Esophagus (tissue), 2 donors: ENCODE data around the gene HDDC2. TPM values are rescaled to one million over a fixed set of nuclear protein-coding genes. Genes with fewer than 3 reads are reported as not detected.
"Not testable (repeated sequence)": the region's sequence is repeated elsewhere in the genome, so short reads cannot be mapped to it uniquely, and the experiment has no call there.

Source experiments
- H3K27ac ChIP-seq, 2 donors: one replicate each; pipeline ENCODE4 v1.5.1; 2013; ENCODE audit warnings: low read depth in 2 of 2, mild to moderate bottlenecking in 2 of 2, inconsistent platforms in 1 of 2, low read length in 1 of 2, moderate library complexity in 1 of 2
- H3K27me3 ChIP-seq, 2 donors: one replicate each; pipeline ENCODE4 v1.6.1; 2013; ENCODE audit warnings: low read length in 2 of 2, control low read depth in 1 of 2, mild to moderate bottlenecking in 1 of 2; ENCODE audit not compliant: insufficient read depth in 2 of 2, control insufficient read depth in 1 of 2
- H3K36me3 ChIP-seq, 2 donors: one replicate each; pipeline ENCODE4 v1.6.1; 2013; ENCODE audit warnings: low read length in 1 of 2; ENCODE audit not compliant: control insufficient read depth in 2 of 2, insufficient read depth in 2 of 2
- H3K4me1 ChIP-seq, 2 donors: one replicate each; pipeline ENCODE4 v1.6.1; 2013; ENCODE audit warnings: low read length in 1 of 2; ENCODE audit not compliant: control insufficient read depth in 2 of 2, insufficient read depth in 2 of 2
- H3K4me3 ChIP-seq, 2 donors: one replicate each; pipeline ENCODE4 v1.5.1; 2013; ENCODE audit warnings: low read length in 2 of 2, mild to moderate bottlenecking in 2 of 2, low read depth in 1 of 2, moderate library complexity in 1 of 2
- H3K9me3 ChIP-seq, 2 donors: one replicate each; pipeline ENCODE4 v1.6.1; 2013; ENCODE audit warnings: mild to moderate bottlenecking in 2 of 2, low read depth in 1 of 2, low read length in 1 of 2, moderate library complexity in 1 of 2; ENCODE audit not compliant: control insufficient read depth in 2 of 2, insufficient read depth in 1 of 2
- WGBS, 2 donors: extraction: QIAGEN DNeasy Blood & Tissue Kit; methylation state at CpG; one replicate each; pipeline ENCODE4 v1.1.7; 2013; 5-methylcytosine and 5-hydroxymethylcytosine counted together
- polyA plus RNA-seq, 2 donors: library from polyadenylated mRNA; stranded (reverse); fragments of 200-250 nt; gene quantifications; one replicate each; pipeline ENCODE4 v1.2.3, GENCODE V29; 2013
- donor health status: healthy with polysubstance abuse.
- donor health status: Bipolar disorder and iron deficiency.

HDDC2 gene
- polyA plus RNA-seq, 2 donors, result 63.5 to 68.9 TPM

GRCh38 chr6:125294925-125295324, 6.8 kb downstream of the HDDC2 start:
- Histone ChIP-seq H3K36me3 (peaks cover 9 to 10% of the 10 kb centered on the region in 2 donors), H3K4me3 (no peak overlapping the region), H3K9me3 (no peaks in the 10 kb centered on the region), H3K27ac (no peak overlapping the region), H3K27me3 (no peaks in the 10 kb centered on the region), H3K4me1 (no peaks in the 10 kb centered on the region)
- WGBS, 2 donors, result 52 to 59% methylated on average over 3 of the region's 3 CpGs

GRCh38 chr6:125294036-125294435, 7.7 kb downstream of the HDDC2 start:
- no peaks in the 10 kb centered on the region for H3K4me1 ChIP-seq
- H3K27ac ChIP-seq, result no peak overlapping the region
- H3K36me3 ChIP-seq, result peaks cover 7 to 10% of the 10 kb centered on the region in 2 donors
- H3K4me3 ChIP-seq, result no peak overlapping the region
- no peaks in the 10 kb centered on the region for H3K27me3 ChIP-seq
- WGBS, 2 donors, result 90 to 100% methylated on average over 1 of the region's 1 CpG
- H3K9me3 ChIP-seq, result no peaks in the 10 kb centered on the region

GRCh38 chr6:125293587-125293986, 8.2 kb downstream of the HDDC2 start:
- 95% methylated on average over 3 of the region's 3 CpGs for WGBS, 2 donors
- H3K9me3 ChIP-seq, result no peaks in the 10 kb centered on the region
- no peak overlapping the region for H3K27ac ChIP-seq
- no peaks in the 10 kb centered on the region for H3K27me3 ChIP-seq
- no peak overlapping the region for H3K4me3 ChIP-seq
- peaks cover 7 to 10% of the 10 kb centered on the region in 2 donors for H3K36me3 ChIP-seq
- no peaks in the 10 kb centered on the region for H3K4me1 ChIP-seq

- Histone ChIP-seq H3K4me3 (no peak overlapping the region), H3K27ac (no peak overlapping the region), H3K27me3 (no peaks in the 10 kb centered on the region), H3K36me3 (peaks cover 9 to 16% of the 10 kb centered on the region in 2 donors), H3K9me3 (no peaks in the 10 kb centered on the region), H3K4me1 (no peaks in the 10 kb centered on the region)
- WGBS, 2 donors, result 93% methylated on average over 9 of the region's 9 CpGs
Measured at GRCh38 chr6:125287718-125288117, 14.0 kb downstream of the HDDC2 start.

- Histone ChIP-seq H3K27me3 (no peaks in the 10 kb centered on the region), H3K36me3 (peaks cover 5 to 9% of the 10 kb centered on the region in 2 donors), H3K4me3 (no peak overlapping the region), H3K27ac (no peak overlapping the region), H3K4me1 (no peaks in the 10 kb centered on the region), H3K9me3 (no peaks in the 10 kb centered on the region)
- whole genome bisulfite sequencing, 2 donors, result 98 to 100% methylated on average over 1 of the region's 1 CpG
Measured at GRCh38 chr6:125285936-125286335, 15.8 kb downstream of the HDDC2 start.

- Histone ChIP-seq H3K36me3 (peaks cover 9% of the 10 kb centered on the region in 2 donors), H3K4me1 (no peaks in the 10 kb centered on the region), H3K9me3 (peaks cover 0 to 2% of the 10 kb centered on the region in 2 donors), H3K27me3 (no peaks in the 10 kb centered on the region), H3K27ac (no peak overlapping the region), H3K4me3 (no peak overlapping the region)
- 100% methylated on average over 1 of the region's 1 CpG for WGBS, 2 donors
Measured at GRCh38 chr6:125285353-125285752, 16.4 kb downstream of the HDDC2 start.

- H3K36me3 ChIP-seq, H3K27me3 ChIP-seq, H3K9me3 ChIP-seq, H3K4me1 ChIP-seq, H3K4me3 ChIP-seq, H3K27ac ChIP-seq: not testable (repeated sequence)
- WGBS, 2 donors, result 96 to 99% methylated on average over 3 of the region's 3 CpGs
Measured at GRCh38 chr6:125282470-125282869, 19.3 kb downstream of the HDDC2 start.

GRCh38 chr6:125280370-125281035, 21.3 kb downstream of the HDDC2 start:
- H3K36me3 ChIP-seq, result peaks cover 0 to 12% of the 10 kb centered on the region in 2 donors
- 90 to 91% methylated on average over 11 of the region's 11 CpGs for WGBS, 2 donors

GRCh38 chr6:125279961-125280360, 21.8 kb downstream of the HDDC2 start:
- Histone ChIP-seq H3K9me3 (peaks cover 0 to 2% of the 10 kb centered on the region in 2 donors), H3K36me3 (peaks cover 0 to 12% of the 10 kb centered on the region in 2 donors), H3K27ac (no peak overlapping the region), H3K27me3 (no peaks in the 10 kb centered on the region), H3K4me1 (no peaks in the 10 kb centered on the region), H3K4me3 (no peak overlapping the region)
- WGBS, 2 donors, result 93 to 94% methylated on average over 7 of the region's 7 CpGs

More at GRCh38 chr6:125280370-125281035, 21.3 kb downstream of the HDDC2 start:
- H3K27me3 ChIP-seq, H3K9me3 ChIP-seq, H3K4me3 ChIP-seq, H3K27ac ChIP-seq, H3K4me1 ChIP-seq: not testable (repeated sequence)

- Histone ChIP-seq H3K4me1 (peaks cover 0 to 5% of the 10 kb centered on the region in 2 donors), H3K9me3 (peaks cover 0 to 2% of the 10 kb centered on the region in 2 donors), H3K36me3 (peaks cover 0 to 20% of the 10 kb centered on the region in 2 donors), H3K4me3 (no peak overlapping the region), H3K27ac (no peak overlapping the region), H3K27me3 (no peaks in the 10 kb centered on the region)
- WGBS, 2 donors, result 81 to 89% methylated on average over 1 of the region's 1 CpG
Measured at GRCh38 chr6:125277838-125278237, 23.9 kb downstream of the HDDC2 start.
